NCI-H187 treated with DMSO at 0.1 percent for 48 hours (cell line): ENCODE measurements around the gene HLCS.

Experiments used
- DNase-seq: peaks from one replicate; lab custom pipeline; 2025; lab: John Stamatoyannopoulos, UW

Gene HLCS

GRCh38 chr21:36702622-36702968 is 263.9 kb downstream of the HLCS start:
- no peak for DNase-seq

- no peak for DNase-seq
Observed at GRCh38 chr21:36701756-36702621, 264.5 kb downstream of the HLCS start.

GRCh38 chr21:36700971-36701755 is 265.3 kb downstream of the HLCS start:
- DNase-seq, result no peak
